Neural progenitor cell (in vitro differentiated cells): Measurements from ENCODE around the gene MARCHF6.

ENCODE experiments used
- CTCF ChIP-seq: fragments of 200-600 bp; sonication (generic); IDR thresholded peaks from 2 replicates; pipeline ENCODE4 v1.5.1; 2017; ENCODE audit warnings: antibody characterized with exemption, mild to moderate bottlenecking
- EZH2 ChIP-seq: fragments of 200-600 bp; sonication (generic); IDR thresholded peaks from 2 replicates; pipeline ENCODE4 v1.6.1; 2017; ENCODE audit warnings: antibody characterized with exemption, mild to moderate bottlenecking, moderate library complexity
- EZH2phosphoT487 ChIP-seq: fragments of 200-600 bp; sonication (generic); IDR thresholded peaks from 2 replicates; pipeline ENCODE4 v1.6.1; 2017; ENCODE audit warnings: antibody characterized with exemption

GRCh38 chr5:10323588-10324488, 29.7 kb upstream of the MARCHF6 start:
- TF ChIP-seq EZH2phosphoT487 (no peak), CTCF (no peak), EZH2 (no peak)
